ENCODE measurements around the gene PDE9A. TPM values are rescaled to one million over a fixed set of nuclear protein-coding genes. Genes with fewer than 3 reads are reported as not detected.

Gene PDE9A
- total RNA-seq, 4 donors from 2014 or later, result 92.4 to 478 (median 444) TPM

DNA sequence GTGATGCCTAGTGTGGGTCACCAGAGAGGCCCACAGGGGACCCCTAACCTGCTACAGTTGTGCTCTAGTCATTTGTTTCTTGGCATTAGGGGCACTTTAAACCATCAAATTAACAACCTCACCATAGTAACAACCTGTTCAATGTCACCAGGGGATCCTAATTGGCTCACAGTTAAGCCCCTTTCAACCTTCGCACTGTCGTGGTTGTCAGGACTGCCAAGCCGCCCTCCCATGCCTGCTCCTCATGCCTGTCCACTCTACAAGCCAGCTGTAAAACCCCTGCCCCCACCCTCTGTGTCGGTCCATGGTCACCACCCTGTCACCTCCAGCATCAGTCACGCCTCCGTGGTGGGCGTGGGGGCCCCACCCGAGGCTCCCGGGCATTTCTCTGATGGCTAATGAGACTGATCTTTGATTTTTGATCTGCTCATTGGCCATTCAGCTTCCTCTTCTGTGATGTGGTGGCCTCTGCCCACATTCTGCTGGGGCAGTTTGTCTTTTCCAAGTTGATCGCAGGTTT, 129.4 kb downstream of the PDE9A start:
- no peaks in the 10 kb centered on the region for H3K36me3 ChIP-seq
- no peak overlapping the region for H3K4me3 ChIP-seq
- TF ChIP-seq, protein P1, sequence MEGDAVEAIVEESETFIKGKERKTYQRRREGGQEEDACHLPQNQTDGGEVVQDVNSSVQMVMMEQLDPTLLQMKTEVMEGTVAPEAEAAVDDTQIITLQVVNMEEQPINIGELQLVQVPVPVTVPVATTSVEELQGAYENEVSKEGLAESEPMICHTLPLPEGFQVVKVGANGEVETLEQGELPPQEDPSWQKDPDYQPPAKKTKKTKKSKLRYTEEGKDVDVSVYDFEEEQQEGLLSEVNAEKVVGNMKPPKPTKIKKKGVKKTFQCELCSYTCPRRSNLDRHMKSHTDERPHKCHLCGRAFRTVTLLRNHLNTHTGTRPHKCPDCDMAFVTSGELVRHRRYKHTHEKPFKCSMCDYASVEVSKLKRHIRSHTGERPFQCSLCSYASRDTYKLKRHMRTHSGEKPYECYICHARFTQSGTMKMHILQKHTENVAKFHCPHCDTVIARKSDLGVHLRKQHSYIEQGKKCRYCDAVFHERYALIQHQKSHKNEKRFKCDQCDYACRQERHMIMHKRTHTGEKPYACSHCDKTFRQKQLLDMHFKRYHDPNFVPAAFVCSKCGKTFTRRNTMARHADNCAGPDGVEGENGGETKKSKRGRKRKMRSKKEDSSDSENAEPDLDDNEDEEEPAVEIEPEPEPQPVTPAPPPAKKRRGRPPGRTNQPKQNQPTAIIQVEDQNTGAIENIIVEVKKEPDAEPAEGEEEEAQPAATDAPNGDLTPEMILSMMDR (IDR thresholded peaks at IDR 0.05), result no peak
- TF ChIP-seq POLR2A (IDR thresholded peaks at IDR 0.05), result no peak
- no peaks in the 10 kb centered on the region for H3K9me3 ChIP-seq
- peaks cover 0 to 41% (median 5%) of the 10 kb centered on the region in 4 donors for H3K4me1 ChIP-seq
- no peaks in the 10 kb centered on the region for H3K27me3 ChIP-seq
- no peak overlapping the region for H3K27ac ChIP-seq
- no peak for DNase-seq

DNA sequence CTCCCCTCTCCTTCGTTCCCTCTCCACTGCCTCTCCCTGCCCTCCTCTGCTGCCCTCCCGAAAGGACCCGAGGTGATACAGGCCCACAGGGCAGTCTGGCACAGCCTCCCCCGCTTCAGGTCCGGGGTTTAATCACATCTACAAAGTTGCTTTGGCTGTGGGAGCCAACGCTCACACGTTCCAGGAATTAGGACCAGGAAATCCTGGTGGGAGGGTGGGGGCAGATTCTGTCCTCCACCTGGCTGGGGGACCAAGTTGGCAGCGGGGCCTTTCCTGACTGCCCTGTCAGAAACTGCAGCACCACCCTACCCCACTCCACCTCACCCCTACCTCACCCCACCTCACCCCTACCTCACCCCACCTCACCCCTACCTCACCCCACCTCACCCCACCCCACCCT, 130.9 kb downstream of the PDE9A start:
- no peak for DNase-seq
- H3K27me3 ChIP-seq, result no peaks in the 10 kb centered on the region
- peak overlapping the region; percentile 59 to 82 (median 76) for H3K27ac ChIP-seq
- H3K4me3 ChIP-seq, result peak overlapping the region in 3 of 4 donors; percentile 2 to 26 (median 4)
- TF ChIP-seq, protein P1 (IDR thresholded peaks at IDR 0.05), result no peak
- no peak for TF ChIP-seq POLR2A (IDR thresholded peaks at IDR 0.05)
- peaks cover 0 to 41% (median 5%) of the 10 kb centered on the region in 4 donors for H3K4me1 ChIP-seq
- H3K36me3 ChIP-seq, result no peaks in the 10 kb centered on the region
- H3K9me3 ChIP-seq, result no peaks in the 10 kb centered on the region

DNA sequence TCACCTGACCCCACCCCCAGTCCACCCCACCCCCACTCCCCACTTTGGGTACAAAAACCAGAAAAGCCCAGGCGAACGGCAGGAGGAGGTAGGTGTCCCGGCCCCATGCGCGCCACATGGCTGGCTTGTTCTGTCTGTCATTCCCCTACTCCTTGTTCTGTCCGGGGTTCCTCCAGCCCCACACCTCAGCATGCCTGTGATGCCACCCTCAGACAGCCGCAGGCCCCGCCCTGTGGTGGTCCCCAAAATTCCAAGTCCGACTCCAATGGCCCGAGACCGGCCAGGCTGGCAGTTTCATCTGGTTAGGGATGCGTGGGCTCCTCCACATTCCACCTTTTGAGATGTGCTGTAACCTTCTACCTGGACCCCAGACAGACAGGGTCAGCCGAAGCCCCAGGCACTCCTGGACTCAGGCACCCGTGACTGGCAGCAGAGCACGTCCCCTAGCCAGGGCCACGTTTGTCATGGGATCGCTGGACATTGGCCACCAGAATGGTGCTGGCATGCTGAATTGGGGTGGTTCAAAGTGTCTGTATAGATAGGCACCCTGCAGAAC, 131.6 kb downstream of the PDE9A start:
- Histone ChIP-seq H3K27me3 (no peaks in the 10 kb centered on the region), H3K4me1 (peaks cover 0 to 41% (median 5%) of the 10 kb centered on the region in 4 donors), H3K27ac (no peak overlapping the region), H3K9me3 (no peaks in the 10 kb centered on the region), H3K4me3 (no peak overlapping the region), H3K36me3 (no peaks in the 10 kb centered on the region)
- no peak for DNase-seq
- TF ChIP-seq, protein P1 (IDR thresholded peaks at IDR 0.05), result no peak
- TF ChIP-seq POLR2A (IDR thresholded peaks at IDR 0.05), result no peak

DNA sequence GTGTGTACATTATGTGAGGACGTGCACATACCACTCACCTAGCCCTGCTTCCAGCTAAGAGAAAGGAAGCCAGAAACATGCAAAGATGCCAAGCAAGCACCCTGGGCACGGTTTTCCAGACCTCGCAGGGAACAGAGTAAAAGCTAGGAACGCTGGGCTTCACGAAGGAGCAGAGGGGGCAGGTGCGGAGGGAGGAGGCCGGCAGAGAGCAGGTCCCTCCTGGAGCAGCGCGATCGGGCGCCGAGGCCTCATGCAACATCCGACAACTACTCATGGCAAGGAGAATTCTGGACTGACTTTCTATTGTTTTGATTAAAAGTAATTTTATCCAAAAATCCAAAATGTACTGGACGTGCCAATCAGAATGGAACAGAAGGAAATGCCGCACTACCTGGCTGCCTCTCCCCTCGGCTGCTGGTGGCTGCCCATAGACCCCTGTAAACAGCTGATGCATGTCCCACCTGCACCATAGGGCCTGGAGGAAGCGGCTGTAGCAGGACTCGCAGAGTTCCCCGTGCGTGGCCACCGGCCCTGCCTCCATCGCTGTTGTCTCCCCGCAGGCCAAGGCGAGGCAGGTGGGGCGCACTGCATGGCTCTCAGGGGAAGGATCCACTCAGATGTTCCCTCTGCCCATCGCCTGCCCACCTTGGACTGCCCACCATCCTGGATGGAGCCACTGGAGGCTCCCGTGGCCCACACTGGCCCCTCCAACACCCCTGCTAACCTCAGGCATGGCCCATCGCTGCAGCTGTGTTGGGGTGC, 132.4 kb downstream of the PDE9A start:
- H3K4me1 ChIP-seq, result peaks cover 0 to 40% (median 5%) of the 10 kb centered on the region in 4 donors
- no peaks in the 10 kb centered on the region for H3K27me3 ChIP-seq
- DNase-seq, result no peak
- H3K36me3 ChIP-seq, result no peaks in the 10 kb centered on the region
- no peak overlapping the region for H3K4me3 ChIP-seq
- H3K9me3 ChIP-seq, result no peaks in the 10 kb centered on the region
- TF ChIP-seq, protein P1 (IDR thresholded peaks at IDR 0.05), result no peak
- TF ChIP-seq POLR2A (IDR thresholded peaks at IDR 0.05), result no peak
- H3K27ac ChIP-seq, result no peak overlapping the region

DNA sequence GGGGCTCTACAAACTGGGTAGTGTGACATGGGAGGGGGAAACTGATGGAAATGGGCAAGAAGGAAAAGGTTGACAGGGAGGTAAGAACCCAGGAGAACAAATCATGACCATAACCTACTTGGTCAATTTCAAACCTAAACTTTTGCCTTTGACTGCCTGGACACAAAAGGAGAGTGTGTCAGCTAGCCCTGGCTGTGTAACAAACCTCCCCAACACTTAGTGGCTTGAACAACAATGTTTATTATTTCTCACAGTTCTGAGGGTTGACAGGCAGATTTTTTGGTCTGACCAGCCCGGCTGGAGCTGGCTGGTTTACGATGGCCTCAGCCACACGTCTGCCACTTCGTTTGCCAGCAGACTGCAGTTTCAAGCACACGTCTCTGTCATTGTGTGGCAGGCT, 133.5 kb downstream of the PDE9A start:
- TF ChIP-seq, protein P1 (IDR thresholded peaks at IDR 0.05), result no peak
- no peak for TF ChIP-seq POLR2A (IDR thresholded peaks at IDR 0.05)
- Histone ChIP-seq H3K4me1 (peaks cover 0 to 30% (median 5%) of the 10 kb centered on the region in 4 donors), H3K9me3 (no peaks in the 10 kb centered on the region), H3K27me3 (no peaks in the 10 kb centered on the region), H3K4me3 (no peak overlapping the region), H3K36me3 (no peaks in the 10 kb centered on the region), H3K27ac (no peak overlapping the region)
- DNase-seq, result no peak
